ENCODE measurements around the gene TBC1D17.

GRCh38 chr19:49907745-49908446, 30.4 kb downstream of the TBC1D17 start:
- TF ChIP-seq POLR2A (IDR thresholded peaks at IDR 0.05) (no peak), CTCF (IDR thresholded peaks at IDR 0.05) (no peak), POLR2AphosphoS5 (IDR thresholded peaks at IDR 0.05) (no peak)

Data from breast epithelium (tissue), 3 donors.